Effector CD8-positive, alpha-beta T cell (primary cell): ENCODE results near the gene CILP.

Source experiments
- DNase-seq: peaks from one replicate; lab custom pipeline; 2025; lab: John Stamatoyannopoulos, UW

Gene CILP

GRCh38 chr15:65222891-65223290, 11.6 kb upstream of the CILP start:
- no peak for DNase-seq

- no peak for DNase-seq
These were observed 10.4 kb upstream of the CILP start for GRCh38 chr15:65221697-65222096.

GRCh38 chr15:65219137-65219536, 7.9 kb upstream of the CILP start:
- no peak for DNase-seq

GRCh38 chr15:65217526-65218482, 6.5 kb upstream of the CILP start:
- DNase-seq = no peak

GRCh38 chr15:65215496-65215895, 4.2 kb upstream of the CILP start:
- no peak for DNase-seq

GRCh38 chr15:65214010-65214409, 2.7 kb upstream of the CILP start:
- DNase-seq = no peak

- DNase-seq = no peak
These were observed 2.0 kb upstream of the CILP start for GRCh38 chr15:65213241-65213640.

GRCh38 chr15:65212097-65212496, 824 bp upstream of the CILP start:
- DNase-seq = no peak

- DNase-seq = no peak
These were observed 259 bp upstream of the CILP start for GRCh38 chr15:65211482-65211982.

GRCh38 chr15:65209701-65210643, 1.3 kb downstream of the CILP start:
- no peak for DNase-seq

GRCh38 chr15:65208647-65209046, 2.6 kb downstream of the CILP start:
- no peak for DNase-seq

GRCh38 chr15:65207280-65207840, 3.9 kb downstream of the CILP start:
- DNase-seq = no peak

GRCh38 chr15:65206750-65207149, 4.5 kb downstream of the CILP start:
- DNase-seq = no peak

- DNase-seq = no peak
These were observed 6.2 kb downstream of the CILP start for GRCh38 chr15:65204931-65205660.

- DNase-seq = no peak
These were observed 6.9 kb downstream of the CILP start for GRCh38 chr15:65204236-65204930.

- no peak for DNase-seq
These were observed 9.4 kb downstream of the CILP start for GRCh38 chr15:65201918-65202317.

GRCh38 chr15:65198571-65198970, 12.7 kb downstream of the CILP start:
- DNase-seq = no peak

- DNase-seq = no peak
These were observed 14.0 kb downstream of the CILP start for GRCh38 chr15:65197337-65197645.

GRCh38 chr15:65196637-65197336, 14.5 kb downstream of the CILP start:
- DNase-seq = no peak

- DNase-seq = no peak
These were observed 15.7 kb downstream of the CILP start for GRCh38 chr15:65195548-65195923.
